GOT3 (cell line): ENCODE data around the gene TRH.

Source experiments
- DNase-seq: peaks from one replicate; lab custom pipeline; 2025; ENCODE audit warnings: mixed read lengths; lab: John Stamatoyannopoulos, UW

TRH gene, protein sequence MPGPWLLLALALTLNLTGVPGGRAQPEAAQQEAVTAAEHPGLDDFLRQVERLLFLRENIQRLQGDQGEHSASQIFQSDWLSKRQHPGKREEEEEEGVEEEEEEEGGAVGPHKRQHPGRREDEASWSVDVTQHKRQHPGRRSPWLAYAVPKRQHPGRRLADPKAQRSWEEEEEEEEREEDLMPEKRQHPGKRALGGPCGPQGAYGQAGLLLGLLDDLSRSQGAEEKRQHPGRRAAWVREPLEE

DNA sequence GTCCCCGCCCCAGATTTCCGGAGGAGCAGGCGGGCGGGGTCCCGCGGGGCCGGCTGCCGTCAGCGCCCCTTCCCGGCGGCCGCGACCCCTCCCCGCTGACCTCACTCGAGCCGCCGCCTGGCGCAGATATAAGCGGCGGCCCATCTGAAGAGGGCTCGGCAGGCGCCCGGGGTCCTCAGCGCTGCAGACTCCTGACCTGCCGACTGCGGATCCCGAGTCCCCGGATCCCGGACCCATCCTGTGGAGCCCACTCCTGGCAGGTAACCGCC, at the start of gene TRH:
TRH (plus strand) TSS at position 157 of the 269 bp plus-strand sequence. CDS start 1,097 bp downstream, outside the sequence.
- no peak for DNase-seq

DNA sequence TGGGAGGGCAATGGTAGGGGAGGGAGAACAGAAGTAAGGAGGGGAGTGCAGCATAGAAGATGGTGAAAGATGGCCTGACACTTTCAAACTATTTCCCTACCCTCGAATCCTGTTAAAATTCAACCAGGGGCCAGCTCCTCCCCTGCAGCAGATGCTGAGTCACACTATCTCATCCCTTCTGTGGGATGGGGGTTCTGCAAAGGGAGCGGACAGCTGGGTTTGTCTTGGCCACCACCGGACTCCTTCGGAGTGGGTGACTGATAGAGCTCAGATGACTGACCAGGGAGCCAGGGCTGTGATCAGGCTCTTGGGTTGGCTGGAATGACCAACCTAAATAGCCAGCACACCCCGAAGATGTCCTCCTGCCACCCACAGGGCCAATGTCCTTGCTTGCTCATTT, 47.4 kb upstream of the TRH start:
- no peak for DNase-seq

DNA sequence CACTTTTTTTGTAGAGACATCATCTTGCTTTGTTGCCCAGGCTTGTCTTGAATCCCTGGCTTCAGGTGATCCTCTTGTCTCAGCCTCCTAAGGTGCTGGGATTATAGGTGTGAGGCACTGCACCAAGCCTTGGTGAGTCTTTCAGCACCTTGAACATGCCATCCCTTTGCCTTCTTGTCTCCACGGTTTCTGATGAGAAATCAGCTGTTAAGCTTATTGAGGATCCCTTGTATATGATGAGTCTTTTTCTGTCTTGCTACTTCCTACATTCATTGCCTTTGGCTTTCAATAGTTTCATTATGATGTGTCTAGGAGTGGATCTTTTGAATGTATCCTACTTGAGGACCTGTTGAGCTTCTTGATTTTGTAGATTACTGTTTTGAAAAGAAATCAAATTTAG, 45.1 kb upstream of the TRH start:
- DNase-seq, result no peak

DNA sequence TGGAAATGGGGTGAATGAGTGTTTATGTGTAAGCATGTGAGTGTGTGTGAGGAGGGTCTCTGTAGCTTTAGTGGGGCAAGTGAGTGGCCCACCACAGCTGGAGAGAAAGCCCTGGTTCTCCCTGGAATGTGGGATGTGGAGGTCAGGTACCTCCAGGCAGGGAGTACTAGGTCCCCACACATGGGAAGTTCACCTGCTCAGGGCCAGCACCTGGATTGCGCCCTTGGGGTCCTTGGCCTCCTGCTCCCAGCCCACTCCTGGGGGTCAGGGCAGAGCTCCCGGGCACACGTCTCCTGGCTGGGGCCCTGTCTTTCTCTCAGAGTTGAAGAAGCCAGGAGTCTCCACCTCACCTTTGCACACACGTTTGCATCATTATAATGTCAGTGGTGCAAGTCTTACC, 41.0 kb upstream of the TRH start:
- DNase-seq, result no peak

DNA sequence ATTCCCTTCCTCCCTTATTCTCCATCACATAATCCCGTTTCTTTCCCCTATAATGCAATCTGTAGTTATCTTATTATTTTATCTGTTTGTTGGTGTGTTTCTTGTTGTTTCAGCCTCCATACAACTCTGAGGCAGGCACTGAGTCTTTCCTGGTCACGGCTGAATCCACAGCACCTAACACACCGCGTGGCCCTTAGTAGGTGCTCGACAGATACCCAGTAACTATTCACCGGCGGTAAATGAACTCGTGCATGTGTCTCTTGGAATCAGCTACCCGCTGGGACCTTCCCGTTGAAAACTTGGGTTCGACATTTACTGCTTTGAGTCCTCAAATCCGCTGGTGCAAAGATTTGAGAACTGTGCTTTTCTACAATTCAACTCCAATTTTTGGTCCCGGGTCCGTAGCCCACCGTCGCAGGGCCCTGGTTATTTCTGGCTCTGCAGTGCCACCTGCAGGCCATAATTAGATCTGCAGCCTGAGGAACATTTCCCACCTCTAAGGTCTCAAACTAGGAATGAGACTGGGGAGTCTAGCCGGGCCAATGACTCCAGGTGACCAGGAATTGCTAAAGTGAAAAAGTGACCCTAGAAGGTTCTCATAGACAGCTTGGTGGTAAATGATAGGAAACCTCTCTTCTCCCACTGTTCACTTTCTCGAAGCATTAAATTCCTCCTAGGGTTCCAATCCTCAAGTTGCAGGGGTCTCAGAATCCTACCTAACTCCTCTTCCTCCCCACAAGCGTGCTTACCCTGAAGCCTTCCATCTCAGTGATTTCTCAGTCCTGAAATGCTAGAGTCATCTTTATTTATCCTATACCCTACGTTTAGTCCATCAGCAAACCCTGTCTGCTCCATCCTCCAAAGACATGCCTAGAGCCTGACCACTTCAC, 40.0 kb upstream of the TRH start:
- DNase-seq, result no peak

DNA sequence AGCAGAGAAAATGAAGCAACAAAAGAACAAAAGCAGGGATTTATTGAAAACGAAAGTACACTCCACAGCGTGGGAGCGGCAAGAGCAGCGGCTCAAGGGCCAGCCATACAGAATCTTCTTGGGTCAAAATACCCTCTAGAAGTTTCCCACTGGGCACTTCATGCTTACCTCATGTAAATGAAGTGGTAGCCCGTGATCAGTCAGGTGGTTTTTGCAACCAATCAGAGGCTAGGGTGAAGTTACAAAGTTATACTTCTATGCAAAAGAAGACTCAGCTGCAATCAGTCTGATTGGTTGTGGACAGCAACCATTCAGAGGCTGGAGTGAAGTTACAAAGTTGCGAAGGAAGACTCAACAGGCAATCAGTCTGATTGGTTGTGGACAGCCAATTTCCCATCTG, 37.8 kb upstream of the TRH start:
- no peak for DNase-seq

DNA sequence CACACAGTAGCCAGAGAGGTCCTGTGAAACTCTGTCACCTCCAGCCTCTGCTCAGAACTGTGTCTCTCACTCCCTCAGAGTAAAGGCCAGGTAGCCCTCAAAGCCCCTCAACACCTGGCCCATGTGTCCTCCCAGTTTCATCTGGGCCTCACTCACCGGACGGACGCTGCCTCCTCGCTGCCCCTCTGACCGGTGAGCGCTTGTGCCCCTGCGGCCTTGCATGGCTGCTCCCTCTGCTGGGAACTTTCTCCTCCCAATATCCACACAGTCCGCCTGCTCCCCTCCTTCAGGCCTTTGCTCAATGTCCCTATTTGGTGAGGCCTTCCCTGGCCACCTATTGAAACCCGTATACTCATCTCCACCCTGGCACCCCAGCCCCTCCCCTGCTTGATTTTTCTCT, 36.8 kb upstream of the TRH start:
- no peak for DNase-seq

DNA sequence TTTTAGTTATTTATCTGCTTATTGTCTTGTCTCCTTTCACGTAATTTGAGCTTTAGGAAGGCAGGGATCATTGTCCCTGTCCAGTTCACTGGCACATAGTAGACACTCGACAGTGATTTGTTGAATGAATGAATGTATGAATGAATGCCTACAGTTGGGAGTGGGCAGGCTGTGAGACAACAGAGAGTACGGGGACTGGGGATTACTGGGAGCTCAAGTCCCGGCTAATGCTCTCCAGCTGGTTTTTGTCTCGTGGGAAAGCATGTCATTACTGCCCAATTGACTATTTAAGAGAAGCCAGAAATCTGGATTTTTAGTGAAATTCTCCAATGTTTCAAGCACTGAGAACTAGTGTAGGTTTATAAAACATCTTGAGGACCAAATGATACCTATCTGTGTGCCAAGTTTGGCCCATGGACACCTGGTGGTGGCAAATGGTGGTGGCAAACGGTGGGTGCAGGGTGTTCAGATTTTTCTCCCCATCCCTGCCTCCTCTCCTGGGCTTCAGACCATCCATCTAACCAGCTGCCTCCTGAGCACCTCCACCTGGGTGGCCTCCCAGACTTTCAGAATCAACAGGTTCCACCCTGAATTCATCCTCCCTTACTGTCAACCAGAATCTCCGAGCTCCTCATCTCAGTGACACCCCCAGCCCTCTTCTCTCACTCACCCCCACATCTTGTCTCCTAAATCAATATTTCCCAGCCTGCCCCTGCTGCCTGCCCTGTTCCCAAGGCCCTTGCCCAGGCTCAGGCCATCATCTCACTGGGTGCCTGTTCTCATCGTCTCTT, 36.2 kb upstream of the TRH start:
- DNase-seq, result no peak

DNA sequence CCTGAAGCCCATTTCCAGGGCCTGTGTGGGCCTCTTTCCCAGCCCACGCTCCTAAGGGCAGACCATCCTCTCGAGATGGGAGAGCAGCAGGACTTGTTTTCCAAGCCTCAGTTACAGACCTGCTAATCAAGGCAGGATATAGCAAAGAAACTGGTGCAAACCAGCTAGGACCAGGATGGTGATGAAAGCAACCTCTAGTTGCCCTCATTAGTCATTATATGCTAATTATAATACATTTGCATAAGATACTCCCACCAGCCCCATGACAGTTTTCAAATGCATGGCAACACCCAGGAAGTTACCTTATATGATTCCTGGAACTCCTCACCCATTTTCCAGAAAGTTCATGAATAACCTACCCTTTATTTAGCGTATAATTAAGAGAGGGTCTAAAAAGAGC, 34.4 kb upstream of the TRH start:
- DNase-seq, result no peak

DNA sequence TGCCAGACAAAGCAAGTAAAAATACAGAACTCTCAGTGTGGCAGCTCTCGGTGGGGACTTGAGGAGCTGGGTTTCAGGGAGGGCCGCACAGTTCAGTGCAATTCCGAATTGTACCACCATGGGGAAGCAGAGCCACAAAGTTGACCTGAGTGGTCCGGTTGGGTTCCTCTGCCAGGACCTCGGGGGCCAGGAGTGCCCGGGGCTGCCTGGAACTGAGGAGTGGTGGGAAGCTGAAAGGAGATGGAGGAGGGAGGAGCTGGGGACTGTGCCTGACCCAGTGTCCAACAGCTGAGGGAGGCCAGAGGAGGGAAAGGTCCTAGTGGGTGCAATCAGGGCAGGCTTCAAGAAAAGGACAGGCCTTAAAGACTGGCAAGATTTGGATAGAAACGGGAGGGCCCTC, 32.2 kb upstream of the TRH start:
- peak; percentile 12 for DNase-seq

DNA sequence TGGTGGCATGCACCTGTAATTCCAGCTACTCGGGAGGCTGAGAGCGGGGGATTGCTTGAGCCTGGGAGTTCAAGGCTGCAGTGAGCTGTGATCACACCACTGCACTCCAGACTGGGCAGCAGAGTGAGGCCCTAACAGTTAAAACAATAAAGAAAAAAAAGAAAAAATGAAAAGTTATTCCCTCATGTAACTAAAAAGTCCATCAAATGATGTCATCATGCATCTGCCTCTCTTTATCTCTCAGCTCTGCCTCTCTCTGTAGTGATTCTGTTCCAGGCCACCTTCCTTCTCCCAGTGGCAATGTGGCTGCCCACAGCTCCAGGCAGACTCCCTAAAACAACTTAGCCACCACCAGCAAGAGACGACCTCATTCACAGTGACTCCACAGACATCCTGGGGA, 31.5 kb upstream of the TRH start:
- no peak for DNase-seq

DNA sequence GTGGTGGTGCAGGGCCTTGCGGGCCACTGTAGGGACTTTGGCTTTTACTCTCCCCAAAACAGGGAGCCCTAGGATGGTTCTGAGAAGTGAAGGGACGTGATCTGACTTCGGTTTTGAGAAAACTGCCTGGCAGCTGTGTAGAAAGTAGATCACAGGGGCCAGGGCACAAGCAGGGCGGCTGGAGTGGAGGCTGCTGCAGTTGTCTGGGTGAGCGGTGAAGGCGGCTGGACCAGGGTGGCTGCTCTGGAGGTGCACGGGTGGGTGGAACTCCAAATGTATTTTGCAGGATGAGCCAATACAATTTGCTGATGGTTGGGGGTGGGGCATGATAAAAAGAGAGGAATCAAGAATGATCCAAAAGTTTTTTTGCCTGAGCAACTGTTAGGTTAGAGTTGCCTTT, 29.8 kb upstream of the TRH start:
- no peak for DNase-seq

DNA sequence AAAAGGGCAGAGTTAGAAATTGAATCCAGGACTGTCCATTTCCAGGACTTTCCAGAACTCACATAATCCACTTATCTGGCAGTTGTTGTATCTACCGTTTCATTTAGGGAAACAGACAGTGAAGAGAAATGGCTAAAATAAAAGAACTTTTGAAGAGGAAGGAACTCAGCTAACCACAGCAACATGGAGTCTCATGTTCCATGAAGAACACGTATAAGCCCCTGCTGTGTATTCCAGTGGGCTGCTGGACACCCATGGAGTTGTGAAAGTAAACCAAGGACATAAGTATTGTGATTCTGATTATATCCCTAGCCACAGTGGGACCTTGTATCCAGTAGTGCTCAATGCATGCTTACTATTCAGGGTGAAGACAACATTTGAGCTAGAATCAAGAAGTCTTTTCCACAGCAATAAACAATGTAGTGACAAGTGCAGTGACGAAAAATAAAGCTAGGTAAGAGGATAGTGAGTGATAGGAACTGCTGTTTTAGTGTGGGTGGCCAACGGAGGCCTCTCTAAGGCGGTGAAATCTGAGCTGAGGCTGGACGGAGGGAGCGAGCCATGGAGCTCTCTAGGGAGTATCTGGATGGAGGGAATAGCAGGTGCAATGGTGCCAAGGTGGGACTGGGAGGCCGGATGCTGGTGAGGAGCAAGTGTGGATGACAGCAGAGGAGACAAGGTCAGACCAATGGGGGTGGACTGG, 26.8 kb upstream of the TRH start:
- no peak for DNase-seq

DNA sequence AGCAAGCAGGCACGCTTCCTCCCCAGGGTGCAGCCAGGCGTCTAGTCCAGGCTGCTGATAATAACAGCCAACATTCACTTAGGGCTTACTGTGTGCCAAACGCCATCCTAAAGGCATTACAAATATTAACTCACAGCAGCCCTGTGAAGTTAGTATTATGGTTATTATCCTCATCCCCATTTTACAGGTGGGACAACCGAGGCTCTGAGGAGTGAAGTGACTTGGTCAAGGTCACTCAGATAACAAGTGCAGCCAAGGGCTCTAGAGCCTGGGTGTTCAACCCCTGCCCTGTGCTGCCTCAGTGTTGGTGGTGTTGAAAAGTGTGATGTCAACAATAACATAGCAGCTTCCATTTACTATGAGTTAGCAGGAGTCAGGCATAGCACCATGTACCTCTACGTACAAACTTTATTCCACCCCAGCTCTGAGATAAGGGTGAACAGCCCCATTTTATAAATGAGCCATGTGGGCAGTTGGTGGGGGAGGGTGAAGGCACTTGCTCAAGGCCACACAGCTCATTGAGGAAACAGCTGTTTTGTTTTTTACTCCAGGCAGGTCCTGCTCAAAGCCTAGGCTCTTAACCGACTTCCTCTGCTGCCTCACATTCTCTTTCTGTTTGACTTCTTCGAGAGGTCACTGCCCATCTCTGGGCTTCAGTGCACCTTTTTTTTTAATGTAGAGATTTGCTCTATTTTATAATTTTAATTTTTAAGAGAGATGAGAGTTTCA, 24.0 kb upstream of the TRH start:
- DNase-seq, result no peak

DNA sequence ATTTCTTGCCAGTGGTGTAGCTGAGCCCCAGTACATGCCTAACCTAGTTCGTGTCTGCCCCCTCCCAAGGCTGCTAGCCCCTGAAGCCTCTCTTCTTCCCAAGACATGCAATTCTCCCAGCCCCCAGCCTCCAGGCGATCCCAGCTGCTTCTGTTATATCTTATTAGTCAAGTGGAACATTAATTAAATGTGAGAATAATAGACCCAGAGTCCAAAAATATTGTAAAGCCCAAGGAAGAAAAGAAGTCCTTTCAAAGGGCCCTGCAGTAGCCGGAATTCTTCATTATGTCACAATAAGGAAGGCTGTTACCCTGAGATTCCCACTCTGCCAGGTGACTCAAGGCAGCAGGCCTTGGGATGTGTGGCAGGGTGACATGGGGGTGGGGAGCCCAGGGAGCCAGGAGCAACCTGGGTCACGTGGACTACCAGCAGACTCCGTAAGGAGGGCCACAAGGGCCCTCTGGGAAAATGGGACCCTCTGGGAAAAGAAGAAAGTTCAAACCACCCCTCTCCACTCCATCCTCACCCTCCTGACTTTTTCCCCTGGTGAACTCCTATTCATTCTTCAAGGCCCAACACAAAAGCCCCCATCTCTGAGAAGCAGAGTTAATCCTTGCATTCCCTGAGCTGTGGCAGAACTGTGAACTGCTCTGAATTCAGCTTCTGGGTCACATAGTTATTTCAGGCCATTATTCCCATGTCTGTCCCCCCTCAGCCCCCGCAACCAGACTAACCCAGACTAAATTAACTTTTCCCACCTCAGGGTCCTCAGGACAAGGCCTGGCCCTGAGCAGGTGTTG, 21.8 kb upstream of the TRH start:
- no peak for DNase-seq

DNA sequence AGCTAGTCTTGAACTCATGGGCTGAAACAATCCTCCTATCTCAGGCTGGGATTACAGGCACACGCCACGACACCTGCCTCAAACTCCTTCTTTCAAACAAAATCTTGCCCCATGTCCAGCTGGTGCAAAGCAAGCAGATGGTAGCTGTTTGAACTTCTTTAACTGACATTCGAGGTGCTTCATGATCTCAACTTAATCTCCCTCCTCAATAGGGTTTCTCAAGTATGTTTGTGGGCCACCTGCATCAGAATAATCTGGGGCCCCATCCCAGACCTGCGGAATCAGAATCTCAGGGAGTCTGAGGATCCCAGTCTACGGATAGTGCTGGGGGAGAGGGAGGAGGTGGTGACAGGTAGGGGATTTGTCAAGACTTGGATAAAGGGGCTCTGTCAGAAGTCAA, 20.9 kb upstream of the TRH start:
- no peak for DNase-seq

DNA sequence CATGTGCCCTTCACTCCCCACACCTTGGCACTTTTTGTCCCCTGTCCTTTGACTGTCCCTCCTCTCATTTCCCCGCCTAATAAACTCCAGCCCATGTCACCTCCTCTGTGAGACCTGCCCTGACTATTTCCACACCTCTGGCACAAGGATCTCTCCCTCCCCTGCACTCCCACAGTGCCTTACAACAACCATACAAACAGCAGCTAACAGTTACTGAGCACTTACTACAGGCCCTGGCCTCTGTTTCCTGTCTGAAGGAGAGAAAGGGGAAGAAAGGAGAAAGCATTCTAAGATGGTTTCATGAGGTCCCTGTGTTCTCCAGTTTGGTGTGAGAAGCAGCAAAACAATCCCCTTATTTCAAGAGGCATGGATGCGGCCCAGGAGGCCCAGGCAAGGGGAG, 20.0 kb upstream of the TRH start:
- no peak for DNase-seq

DNA sequence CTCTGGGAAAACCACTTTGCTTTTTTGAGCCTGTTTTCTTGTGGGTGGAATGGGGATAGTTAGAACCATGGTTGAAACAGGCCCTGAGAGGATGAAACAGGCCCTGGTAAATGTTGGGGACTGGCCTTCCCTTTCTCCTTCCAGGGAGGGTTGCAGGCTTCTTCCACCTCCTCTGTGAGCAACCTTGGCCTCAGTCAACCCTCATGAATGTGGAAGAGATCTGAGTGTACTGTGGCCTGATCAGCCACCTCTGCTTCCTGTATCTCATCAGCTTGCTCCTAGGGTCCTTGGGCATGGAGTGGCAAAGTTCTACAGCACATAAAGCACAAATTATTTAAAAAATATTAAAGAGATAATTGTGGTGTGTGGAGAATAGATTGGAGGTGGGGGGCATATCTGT, 17.6 kb upstream of the TRH start:
- DNase-seq, result no peak

DNA sequence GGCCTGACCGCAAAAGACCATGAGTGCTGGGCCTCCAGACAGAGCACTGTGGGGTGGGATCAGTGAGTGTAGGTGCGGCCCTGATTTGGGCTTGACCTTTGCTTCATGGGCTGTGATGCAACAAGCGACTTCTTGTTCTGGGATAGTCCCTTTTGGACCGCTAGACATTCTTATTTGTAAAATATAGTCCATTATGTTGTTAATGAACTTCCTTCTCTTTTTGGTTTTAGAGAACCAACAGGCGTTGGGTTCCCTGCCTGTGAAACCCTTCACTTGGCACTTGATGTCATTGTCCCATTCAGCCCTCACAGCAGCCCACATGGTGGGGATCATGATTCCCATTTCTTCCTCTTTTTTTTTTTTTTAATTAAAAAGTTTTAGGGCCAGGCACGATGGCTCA, 15.8 kb upstream of the TRH start:
- DNase-seq, result no peak

DNA sequence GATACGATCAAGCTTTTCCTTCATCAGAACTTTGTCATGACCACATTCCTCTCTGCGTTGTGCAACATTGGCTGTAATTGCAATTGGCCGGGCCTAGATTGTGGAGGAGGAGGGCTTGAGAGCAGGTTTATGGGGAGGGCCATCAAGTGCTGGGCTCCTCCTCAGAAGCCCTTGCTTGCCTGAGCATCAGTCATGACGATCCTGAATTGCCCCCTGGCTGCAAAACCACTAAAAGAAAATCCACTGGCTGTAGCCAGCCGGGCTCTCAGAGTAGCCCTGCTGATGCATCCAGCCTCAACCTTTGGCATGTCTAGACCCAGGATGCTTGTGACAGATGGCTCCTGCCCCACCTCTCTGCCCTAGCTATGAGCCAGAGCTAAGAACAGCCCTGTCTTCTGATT, 13.4 kb upstream of the TRH start:
- no peak for DNase-seq

DNA sequence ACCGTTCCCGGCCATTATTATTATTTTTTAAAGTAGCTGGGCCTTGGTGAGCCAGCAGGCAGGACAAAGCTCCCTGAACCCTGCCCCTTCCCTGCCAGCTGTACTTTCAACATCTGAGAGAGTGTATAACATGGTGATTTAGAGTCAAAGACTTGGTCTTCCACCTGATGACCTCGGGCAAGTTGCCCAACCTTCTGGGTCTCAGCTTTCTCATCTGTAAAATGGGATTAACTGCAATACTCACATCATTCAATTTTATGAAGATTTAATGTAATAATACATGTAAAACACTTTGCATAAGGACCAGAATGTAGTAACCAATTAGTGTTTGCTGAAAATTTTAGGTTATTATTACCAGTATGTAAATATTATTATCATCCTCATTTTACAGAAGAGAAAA, 11.9 kb upstream of the TRH start:
- DNase-seq, result no peak
